HG03196 (cell line): ENCODE measurements around the gene FERMT2.
"Not testable (repeated sequence)": the region's sequence is repeated elsewhere in the genome, so short reads cannot be mapped to it uniquely, and the experiment has no call there.

Experiments
- ATAC-seq: cut with Tn5 transposase; IDR thresholded peaks from one replicate; pipeline ENCODE4 v1.9.1; 2021; ENCODE audit not compliant: unreplicated experiment

The FERMT2 gene

GRCh38 chr14:52944254-52944653 lies 6.6 kb downstream of the FERMT2 start:
- no peak for ATAC-seq

GRCh38 chr14:52939427-52939826 lies 11.4 kb downstream of the FERMT2 start:
- ATAC-seq: no peak

- ATAC-seq: no peak
These were observed 13.0 kb downstream of the FERMT2 start for GRCh38 chr14:52937869-52938268.

- no peak for ATAC-seq
These were observed 13.5 kb downstream of the FERMT2 start for GRCh38 chr14:52937306-52937705.

- no peak for ATAC-seq
These were observed 14.4 kb downstream of the FERMT2 start for GRCh38 chr14:52936437-52936836.

GRCh38 chr14:52935833-52936232 lies 15.0 kb downstream of the FERMT2 start:
- no peak for ATAC-seq

GRCh38 chr14:52934762-52935161 lies 16.1 kb downstream of the FERMT2 start:
- ATAC-seq: no peak

- ATAC-seq: no peak
These were observed 21.6 kb downstream of the FERMT2 start for GRCh38 chr14:52929192-52929807.

- no peak for ATAC-seq
These were observed 23.9 kb downstream of the FERMT2 start for GRCh38 chr14:52926953-52927352.

GRCh38 chr14:52923902-52924575 lies 26.8 kb downstream of the FERMT2 start:
- no peak for ATAC-seq

GRCh38 chr14:52922656-52923055 lies 28.2 kb downstream of the FERMT2 start:
- ATAC-seq: no peak

GRCh38 chr14:52922059-52922458 lies 28.8 kb downstream of the FERMT2 start:
- ATAC-seq: no peak

- not testable (repeated sequence) for ATAC-seq
These were observed 30.4 kb downstream of the FERMT2 start for GRCh38 chr14:52920411-52920810.

GRCh38 chr14:52919971-52920370 lies 30.9 kb downstream of the FERMT2 start:
- ATAC-seq: no peak

GRCh38 chr14:52918486-52918885 lies 32.4 kb downstream of the FERMT2 start:
- ATAC-seq: peak; percentile 81

GRCh38 chr14:52917735-52918134 lies 33.1 kb downstream of the FERMT2 start:
- no peak for ATAC-seq

- ATAC-seq: no peak
These were observed 36.6 kb downstream of the FERMT2 start for GRCh38 chr14:52914295-52914694.

- no peak for ATAC-seq
These were observed 37.6 kb downstream of the FERMT2 start for GRCh38 chr14:52913271-52913670.

- no peak for ATAC-seq
These were observed 38.9 kb downstream of the FERMT2 start for GRCh38 chr14:52911904-52912303.

GRCh38 chr14:52910572-52910971 lies 40.3 kb downstream of the FERMT2 start:
- ATAC-seq: no peak

GRCh38 chr14:52907949-52908348 lies 42.9 kb downstream of the FERMT2 start:
- ATAC-seq: no peak

- no peak for ATAC-seq
These were observed 44.7 kb downstream of the FERMT2 start for GRCh38 chr14:52906141-52906601.
